Colonic mucosa (tissue), 4 donors: ENCODE measurements around the gene EZH2. TPM values are rescaled to one million over a fixed set of nuclear protein-coding genes. Genes with fewer than 3 reads are reported as not detected.

Experiments used
- DNase-seq: peaks from one replicate; pipeline ENCODE4 v3.0.0-alpha.2; 2020
- H3K27ac ChIP-seq: fragments of 200-600 bp; one replicate; pipeline ENCODE4 v1.8.0; 2021
- H3K27me3 ChIP-seq: fragments of 200-600 bp; one replicate; pipeline ENCODE4 v1.8.0; 2021
- H3K36me3 ChIP-seq: fragments of 200-600 bp; one replicate; pipeline ENCODE4 v1.8.0; 2021
- H3K4me1 ChIP-seq: fragments of 200-600 bp; one replicate; pipeline ENCODE4 v1.8.0; 2021; ENCODE audit warnings: mild to moderate bottlenecking
- H3K4me3 ChIP-seq: fragments of 200-600 bp; one replicate; pipeline ENCODE4 v1.8.0; 2021
- H3K9ac ChIP-seq, 2 donors: one replicate each; pipeline ENCODE4 v1.7.0; 2013; ENCODE audit warnings: control low read depth in 2 of 2, low read depth in 2 of 2, low read length in 2 of 2
- H3K9me3 ChIP-seq: fragments of 200-600 bp; one replicate; pipeline ENCODE4 v1.8.0; 2021
- intact Hi-C: fragments of 100-400 bp; cut with DNase I; formaldehyde crosslinking; loops from one replicate; pipeline ENCODE4 v1.14.1; 2022
- total RNA-seq, 2 donors: library from RNA; stranded (reverse); fragmentation: NEBNext Ultra II Directional in 1 of 2; extraction: Animal tissue kit (Norgen Biotek cat#: 25700) in 1 of 2; gene quantifications; one replicate each; pipeline ENCODE4 v1.2.1, GENCODE V29; 2021
- TF ChIP-seq, protein P1 (sequence below): fragments of 200-600 bp; IDR thresholded peaks from one replicate; pipeline ENCODE4 v1.8.0; 2022; ENCODE audit warnings: antibody characterized with exemption, mild to moderate bottlenecking
- donor health status: healthy.
- donor health status: DM: no; HTN: no; CAD: no.
- donor health status: DM: no; HTN: no; CAD: no.

EZH2 gene
- total RNA-seq, 2 donors from 2014 or later, result 13.4 to 31.7 TPM

DNA sequence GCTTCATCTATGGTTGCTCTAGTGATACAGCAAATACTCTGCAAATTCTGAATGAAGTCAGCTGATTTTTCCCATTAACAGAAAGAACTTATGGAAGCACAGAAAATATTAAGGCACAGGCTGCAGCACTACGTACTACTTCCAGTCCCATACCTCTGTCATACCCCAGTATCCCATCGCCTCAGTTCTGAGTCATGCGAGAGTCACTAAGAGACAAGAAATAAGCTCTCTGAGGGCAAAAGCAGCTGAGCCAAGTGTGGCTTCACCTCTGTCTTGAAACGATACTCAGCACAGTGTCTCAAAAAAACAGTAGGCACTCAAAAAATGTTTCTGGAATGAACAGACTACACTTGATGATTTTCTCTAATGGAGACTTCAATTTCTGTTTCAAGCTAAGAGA is 48.2 kb downstream of the EZH2 start:
- no peak overlapping the region for H3K9ac ChIP-seq
- no peaks in the 10 kb centered on the region for H3K4me1 ChIP-seq
- TF ChIP-seq, protein P1, sequence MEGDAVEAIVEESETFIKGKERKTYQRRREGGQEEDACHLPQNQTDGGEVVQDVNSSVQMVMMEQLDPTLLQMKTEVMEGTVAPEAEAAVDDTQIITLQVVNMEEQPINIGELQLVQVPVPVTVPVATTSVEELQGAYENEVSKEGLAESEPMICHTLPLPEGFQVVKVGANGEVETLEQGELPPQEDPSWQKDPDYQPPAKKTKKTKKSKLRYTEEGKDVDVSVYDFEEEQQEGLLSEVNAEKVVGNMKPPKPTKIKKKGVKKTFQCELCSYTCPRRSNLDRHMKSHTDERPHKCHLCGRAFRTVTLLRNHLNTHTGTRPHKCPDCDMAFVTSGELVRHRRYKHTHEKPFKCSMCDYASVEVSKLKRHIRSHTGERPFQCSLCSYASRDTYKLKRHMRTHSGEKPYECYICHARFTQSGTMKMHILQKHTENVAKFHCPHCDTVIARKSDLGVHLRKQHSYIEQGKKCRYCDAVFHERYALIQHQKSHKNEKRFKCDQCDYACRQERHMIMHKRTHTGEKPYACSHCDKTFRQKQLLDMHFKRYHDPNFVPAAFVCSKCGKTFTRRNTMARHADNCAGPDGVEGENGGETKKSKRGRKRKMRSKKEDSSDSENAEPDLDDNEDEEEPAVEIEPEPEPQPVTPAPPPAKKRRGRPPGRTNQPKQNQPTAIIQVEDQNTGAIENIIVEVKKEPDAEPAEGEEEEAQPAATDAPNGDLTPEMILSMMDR, result no peak
- no peak overlapping the region for H3K27ac ChIP-seq
- no peak for DNase-seq
- intact Hi-C loops, result no loop called here
- H3K27me3 ChIP-seq, result no peaks in the 10 kb centered on the region
- H3K9me3 ChIP-seq, result no peaks in the 10 kb centered on the region
- H3K36me3 ChIP-seq, result no peaks in the 10 kb centered on the region
- no peak overlapping the region for H3K4me3 ChIP-seq

DNA sequence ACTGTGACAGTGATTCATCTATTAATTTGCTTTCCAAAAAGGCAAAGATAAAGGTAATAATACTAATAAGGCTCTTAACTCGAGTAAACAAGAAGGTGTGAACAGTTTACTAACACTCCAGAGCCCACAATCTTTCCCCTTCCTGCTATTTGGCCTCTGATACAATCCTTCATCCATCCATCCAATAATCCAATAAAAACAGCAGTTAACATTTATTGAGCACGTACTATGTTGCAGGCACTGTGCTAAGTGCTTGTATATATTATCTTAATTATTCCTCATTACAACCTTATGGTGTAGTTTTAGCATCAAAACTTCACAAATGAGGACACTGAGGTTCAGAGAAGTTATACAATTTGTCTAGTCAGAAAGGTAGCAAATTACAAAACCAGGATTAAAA is 49.5 kb downstream of the EZH2 start:
- no peak overlapping the region for H3K27ac ChIP-seq
- no peak for DNase-seq
- intact Hi-C loops, result no loop called here

DNA sequence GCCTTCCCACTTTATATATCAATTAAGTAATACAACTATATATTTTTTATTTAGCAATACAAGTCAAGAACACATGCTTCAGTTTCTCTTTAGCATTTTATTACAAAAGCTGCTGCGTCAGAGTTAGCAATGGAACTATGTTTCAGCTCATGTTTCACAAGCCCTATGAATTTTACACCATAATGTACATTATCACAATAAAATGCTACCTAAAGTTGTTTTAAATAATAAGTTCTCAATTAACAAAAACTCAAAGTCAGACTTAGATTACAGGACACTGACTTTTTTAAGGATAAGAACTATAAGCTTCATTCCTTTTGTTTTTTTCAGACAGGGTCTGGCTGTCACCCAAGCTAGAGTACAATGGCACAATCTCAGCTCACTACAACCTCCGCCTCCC is 52.3 kb downstream of the EZH2 start:
- DNase-seq, result no peak
- H3K27me3 ChIP-seq, result no peaks in the 10 kb centered on the region
- H3K36me3 ChIP-seq, result no peaks in the 10 kb centered on the region
- H3K27ac ChIP-seq, result no peak overlapping the region
- TF ChIP-seq, protein P1, result no peak
- no peak overlapping the region for H3K9ac ChIP-seq
- H3K4me3 ChIP-seq, result no peak overlapping the region
- intact Hi-C loops, result no loop called here
- H3K4me1 ChIP-seq, result no peaks in the 10 kb centered on the region
- H3K9me3 ChIP-seq, result no peaks in the 10 kb centered on the region

More for the DNA sequence above, 49.5 kb downstream of the EZH2 start:
- no peak overlapping the region for H3K4me3 ChIP-seq
- TF ChIP-seq, protein P1, result no peak
- H3K27me3 ChIP-seq, result no peaks in the 10 kb centered on the region
- no peaks in the 10 kb centered on the region for H3K4me1 ChIP-seq
- no peaks in the 10 kb centered on the region for H3K9me3 ChIP-seq
- H3K9ac ChIP-seq, result no peak overlapping the region
- no peaks in the 10 kb centered on the region for H3K36me3 ChIP-seq

DNA sequence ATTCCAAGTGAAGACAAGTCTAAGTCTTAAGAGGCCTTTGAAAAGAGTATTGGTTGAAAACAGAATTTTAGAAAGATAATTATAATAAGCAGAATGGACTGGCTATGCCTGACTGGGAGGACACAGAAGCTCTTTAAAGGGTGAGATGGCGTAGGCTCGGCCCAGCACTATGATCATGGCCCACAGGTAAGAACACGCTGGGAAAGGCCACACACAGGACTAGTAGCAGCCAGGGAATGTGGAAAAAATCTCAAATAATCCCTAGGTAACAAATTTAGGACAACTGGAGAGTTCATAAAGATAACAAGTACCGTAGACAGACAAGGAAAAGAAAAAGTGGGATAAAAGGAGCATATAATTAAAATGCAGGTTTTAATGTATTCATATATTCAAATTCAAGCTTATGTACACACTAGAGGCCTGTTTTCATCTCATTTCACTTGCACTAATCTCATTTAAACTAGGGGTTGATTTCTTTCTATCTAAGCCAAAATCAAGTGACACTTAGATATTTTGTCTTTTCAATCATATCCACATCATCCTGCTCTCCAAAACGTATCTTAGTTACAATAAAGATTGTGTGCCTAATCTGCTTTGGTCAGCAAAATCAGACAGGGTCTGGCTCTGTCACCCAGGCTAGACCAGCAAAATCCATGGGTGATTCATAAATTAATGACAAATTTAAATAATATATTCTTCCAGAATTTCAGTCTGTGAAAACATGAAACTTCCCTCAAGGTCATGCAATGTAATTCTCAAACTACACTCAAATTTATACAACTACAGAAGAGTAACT is 53.0 kb downstream of the EZH2 start:
- Histone ChIP-seq H3K9me3 (no peaks in the 10 kb centered on the region), H3K4me1 (no peaks in the 10 kb centered on the region), H3K9ac (no peak overlapping the region), H3K27me3 (no peaks in the 10 kb centered on the region), H3K4me3 (no peak overlapping the region), H3K36me3 (no peaks in the 10 kb centered on the region), H3K27ac (no peak overlapping the region)
- intact Hi-C loops, result no loop called here
- DNase-seq, result no peak
- TF ChIP-seq, protein P1, result no peak

DNA sequence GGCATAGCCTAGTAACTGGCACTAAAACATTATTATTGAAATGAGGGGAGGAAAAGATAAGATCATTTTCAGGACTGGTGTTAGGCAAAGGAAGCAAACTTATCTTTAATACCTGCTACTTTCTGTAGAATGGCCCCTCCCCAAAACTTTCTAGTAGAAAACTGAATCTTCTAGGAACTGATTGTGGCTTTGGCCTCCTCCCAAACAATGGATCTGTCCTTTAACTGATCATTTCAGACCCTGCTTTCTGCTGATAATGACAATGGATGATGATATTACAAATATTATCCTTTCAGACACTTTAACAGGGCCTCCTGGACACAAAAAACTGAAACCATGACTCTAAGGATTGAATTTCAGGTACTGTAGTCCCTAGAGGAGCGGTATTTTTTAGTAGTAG is 55.1 kb downstream of the EZH2 start:
- Histone ChIP-seq H3K36me3 (no peaks in the 10 kb centered on the region), H3K9me3 (no peaks in the 10 kb centered on the region), H3K4me3 (no peak overlapping the region), H3K9ac (no peak overlapping the region), H3K27me3 (no peaks in the 10 kb centered on the region), H3K27ac (no peak overlapping the region), H3K4me1 (no peaks in the 10 kb centered on the region)
- DNase-seq, result no peak
- intact Hi-C loops, result no loop called here
- TF ChIP-seq, protein P1, result no peak
